Neural cell (in vitro differentiated cells): Measurements from ENCODE around the gene NCKAP5. TPM values are rescaled to one million over a fixed set of nuclear protein-coding genes. Genes with fewer than 3 reads are reported as not detected.

ENCODE experiments used
- H2AFZ ChIP-seq: fragments of 200-600, 300-800 bp; sonication (generic), shearing (Covaris generic); 2 replicates; pipeline ENCODE4 v1.6.0; 2014; ENCODE audit warnings: low read depth, mild to moderate bottlenecking, antibody characterized with exemption, low read length, moderate library complexity
- H3F3A ChIP-seq: fragments of 200-600 bp; shearing (Covaris generic); 2 replicates; pipeline ENCODE4 v1.6.1; 2016; ENCODE audit warnings: mild to moderate bottlenecking, moderate library complexity, mixed read lengths, antibody characterized with exemption, low read length; ENCODE audit not compliant: insufficient read depth, poor library complexity, severe bottlenecking
- H3K27ac ChIP-seq: fragments of 200-600, 300-800 bp; sonication (generic), shearing (Covaris generic); 2 replicates; pipeline ENCODE4 v1.5.1; 2014; ENCODE audit warnings: mild to moderate bottlenecking, low read length, moderate library complexity
- H3K27me3 ChIP-seq: fragments of 300-800, 200-600 bp; sonication (generic), shearing (Covaris generic); 2 replicates; pipeline ENCODE4 v1.6.0; 2014; ENCODE audit warnings: mild to moderate bottlenecking, low read depth, low read length, moderate library complexity; ENCODE audit not compliant: insufficient read depth
- H3K36me3 ChIP-seq: fragments of 300-800, 200-600 bp; sonication (generic), shearing (Covaris generic); 2 replicates; pipeline ENCODE4 v1.5.1; 2014; ENCODE audit warnings: mild to moderate bottlenecking, antibody characterized with exemption, low read length, moderate library complexity; ENCODE audit not compliant: insufficient read depth
- H3K4me2 ChIP-seq: fragments of 300-800, 200-600 bp; sonication (generic), shearing (Covaris generic); 2 replicates; pipeline ENCODE4 v1.6.0; 2014; ENCODE audit warnings: mild to moderate bottlenecking, low read length
- H3K4me3 ChIP-seq: fragments of 300-800, 200-600 bp; sonication (generic), shearing (Covaris generic); 2 replicates; pipeline ENCODE4 v1.5.1; 2014; ENCODE audit warnings: mild to moderate bottlenecking, low read length, moderate library complexity
- H3K79me2 ChIP-seq: fragments of 200-600 bp; shearing (Covaris generic); replicated peaks from 2 replicates; pipeline ENCODE4 v1.6.0; 2014; ENCODE audit warnings: mild to moderate bottlenecking, low read length, moderate library complexity; ENCODE audit not compliant: insufficient read depth
- H3K9ac ChIP-seq: fragments of 300-800, 200-600 bp; sonication (generic), shearing (Covaris generic); 2 replicates; pipeline ENCODE4 v1.6.1; 2016; ENCODE audit warnings: mild to moderate bottlenecking, low read length, mixed read lengths
- H3K9me2 ChIP-seq: fragments of 200-600 bp; shearing (Covaris generic); 2 replicates; pipeline ENCODE4 v1.6.1; 2016; ENCODE audit warnings: mild to moderate bottlenecking, low read length, mixed read lengths; ENCODE audit not compliant: insufficient read depth
- H3K9me3 ChIP-seq: fragments of 200-600, 300-800 bp; sonication (generic), shearing (Covaris generic); 2 replicates; pipeline ENCODE4 v1.6.1; 2016; ENCODE audit warnings: mild to moderate bottlenecking, mixed run types, low read length, moderate library complexity, mixed read lengths
- H4K20me1 ChIP-seq: fragments of 200-600 bp; shearing (Covaris generic); 2 replicates; pipeline ENCODE4 v1.6.1; 2016; ENCODE audit warnings: mild to moderate bottlenecking, mixed run types; ENCODE audit not compliant: insufficient read depth
- EP300 ChIP-seq: fragments of 450-650 bp; conservative IDR thresholded peaks from 2 replicates; pipeline ENCODE4 v1.6.1; 2014; ENCODE audit warnings: antibody characterized with exemption, mild to moderate bottlenecking, moderate library complexity; ENCODE audit not compliant: poor library complexity, severe bottlenecking
- EZH2 ChIP-seq: fragments of 200-600, 300-800 bp; shearing (Covaris generic), sonication (generic); IDR thresholded peaks from 2 replicates; pipeline ENCODE4 v1.6.1; 2014; ENCODE audit warnings: antibody characterized with exemption, low read length, borderline replicate concordance, mild to moderate bottlenecking; ENCODE audit not compliant: insufficient read depth, poor library complexity, severe bottlenecking
- MXI1 ChIP-seq: fragments of 450-650 bp; conservative IDR thresholded peaks from 2 replicates; pipeline ENCODE4 v1.6.1; 2014; ENCODE audit warnings: antibody characterized with exemption, mild to moderate bottlenecking; ENCODE audit not compliant: poor library complexity, severe bottlenecking
- POLR2AphosphoS5 ChIP-seq: IDR thresholded peaks from 2 replicates; pipeline ENCODE4 v1.6.1; 2012
- RAD21 ChIP-seq: fragments of 450-650 bp; conservative IDR thresholded peaks from 2 replicates; pipeline ENCODE4 v1.6.1; 2014; ENCODE audit warnings: antibody characterized with exemption, mild to moderate bottlenecking, moderate library complexity
- REST ChIP-seq: IDR thresholded peaks from 2 replicates; pipeline ENCODE4 v1.6.1; 2012; ENCODE audit warnings: borderline replicate concordance
- SMC3 ChIP-seq: fragments of 450-650 bp; conservative IDR thresholded peaks from 2 replicates; pipeline ENCODE4 v1.6.1; 2014; ENCODE audit warnings: antibody characterized with exemption, mild to moderate bottlenecking, moderate library complexity; ENCODE audit not compliant: poor library complexity
- TAF1 ChIP-seq: IDR thresholded peaks from 2 replicates; pipeline ENCODE4 v1.6.1; 2012; ENCODE audit warnings: low read depth
- polyA plus RNA-seq: library from polyadenylated mRNA; depleted of rRNA; stranded (reverse); fragments of >200 nt; gene quantifications from 2 replicates; pipeline ENCODE4 v1.2.3, GENCODE V29; 2014
- TF ChIP-seq, protein P1 (sequence below): fragments of 450-650 bp; IDR thresholded peaks from 2 replicates; pipeline ENCODE4 v1.5.1; 2014; ENCODE audit warnings: antibody characterized with exemption, mild to moderate bottlenecking, moderate library complexity; ENCODE audit not compliant: poor library complexity, severe bottlenecking

The NCKAP5 gene
- polyA plus RNA-seq, 1 donor from 2014 or later, result 2.4 TPM

DNA sequence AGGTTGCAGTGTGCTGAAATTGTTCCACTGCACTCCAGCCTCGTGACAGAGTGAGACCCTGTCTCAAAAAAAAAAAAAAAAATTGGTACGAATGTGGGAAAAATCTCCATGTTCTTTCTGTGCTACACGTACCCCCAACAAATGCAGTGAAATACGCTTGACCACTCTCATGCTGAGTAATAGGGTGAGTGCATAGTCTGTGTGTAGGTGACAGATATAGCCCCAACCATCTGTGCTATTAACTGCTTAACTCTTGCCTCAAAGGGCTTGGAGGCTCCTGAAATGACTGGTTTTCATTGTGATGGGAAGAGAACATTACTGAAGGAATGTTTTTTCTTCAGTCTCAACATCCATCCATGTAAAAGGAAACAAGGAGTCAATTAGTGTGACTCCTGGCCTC is 913.9 kb downstream of the NCKAP5 start:
- H3K27me3 ChIP-seq, result no peaks in the 10 kb centered on the region
- H3K9me3 ChIP-seq, result no peaks in the 10 kb centered on the region
- no peak overlapping the region for H3K4me2 ChIP-seq
- no peaks in the 10 kb centered on the region for H4K20me1 ChIP-seq
- no peak overlapping the region for H3K4me3 ChIP-seq
- H3K9me2 ChIP-seq, result no peaks in the 10 kb centered on the region
- TF ChIP-seq TAF1 (no peak), POLR2AphosphoS5 (no peak), REST (no peak), EZH2 (no peak)
- TF ChIP-seq, protein P1, sequence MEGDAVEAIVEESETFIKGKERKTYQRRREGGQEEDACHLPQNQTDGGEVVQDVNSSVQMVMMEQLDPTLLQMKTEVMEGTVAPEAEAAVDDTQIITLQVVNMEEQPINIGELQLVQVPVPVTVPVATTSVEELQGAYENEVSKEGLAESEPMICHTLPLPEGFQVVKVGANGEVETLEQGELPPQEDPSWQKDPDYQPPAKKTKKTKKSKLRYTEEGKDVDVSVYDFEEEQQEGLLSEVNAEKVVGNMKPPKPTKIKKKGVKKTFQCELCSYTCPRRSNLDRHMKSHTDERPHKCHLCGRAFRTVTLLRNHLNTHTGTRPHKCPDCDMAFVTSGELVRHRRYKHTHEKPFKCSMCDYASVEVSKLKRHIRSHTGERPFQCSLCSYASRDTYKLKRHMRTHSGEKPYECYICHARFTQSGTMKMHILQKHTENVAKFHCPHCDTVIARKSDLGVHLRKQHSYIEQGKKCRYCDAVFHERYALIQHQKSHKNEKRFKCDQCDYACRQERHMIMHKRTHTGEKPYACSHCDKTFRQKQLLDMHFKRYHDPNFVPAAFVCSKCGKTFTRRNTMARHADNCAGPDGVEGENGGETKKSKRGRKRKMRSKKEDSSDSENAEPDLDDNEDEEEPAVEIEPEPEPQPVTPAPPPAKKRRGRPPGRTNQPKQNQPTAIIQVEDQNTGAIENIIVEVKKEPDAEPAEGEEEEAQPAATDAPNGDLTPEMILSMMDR, result no peak
- no peak overlapping the region for H3K27ac ChIP-seq
- peaks cover 10% of the 10 kb centered on the region for H3K36me3 ChIP-seq
- H2AFZ ChIP-seq, result no peak overlapping the region
- H3K79me2 ChIP-seq, result no peaks in the 10 kb centered on the region
- H3F3A ChIP-seq, result peaks cover 3% of the 10 kb centered on the region
- no peak overlapping the region for H3K9ac ChIP-seq

DNA sequence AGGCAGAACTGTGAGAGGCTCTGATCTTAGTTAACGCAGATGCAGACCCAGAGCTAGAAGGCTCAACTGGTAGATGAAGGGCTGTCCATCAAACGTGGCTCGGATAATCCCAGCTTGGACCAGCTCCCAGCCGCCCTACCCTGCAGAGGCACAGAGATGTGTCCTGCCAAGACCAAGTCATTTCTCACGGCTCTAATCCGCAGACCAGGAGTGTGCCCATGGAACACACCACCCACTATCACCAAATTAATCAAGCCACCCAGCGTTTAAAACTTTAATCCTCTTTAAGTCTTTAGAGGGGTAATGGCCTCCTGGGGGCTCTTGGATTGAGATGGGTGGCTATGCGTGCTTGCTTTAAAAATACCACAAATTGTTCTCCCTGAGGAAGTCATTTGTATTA is 915.8 kb downstream of the NCKAP5 start:
- Histone ChIP-seq H4K20me1 (no peaks in the 10 kb centered on the region), H2AFZ (no peak overlapping the region), H3F3A (peaks cover 3% of the 10 kb centered on the region), H3K4me2 (no peak overlapping the region), H3K27me3 (no peaks in the 10 kb centered on the region), H3K4me3 (no peak overlapping the region), H3K9me3 (no peaks in the 10 kb centered on the region), H3K36me3 (no peaks in the 10 kb centered on the region), H3K27ac (no peak overlapping the region), H3K9ac (no peak overlapping the region), H3K79me2 (no peaks in the 10 kb centered on the region), H3K9me2 (no peaks in the 10 kb centered on the region)
- TF ChIP-seq RAD21, result no peak
- TF ChIP-seq MXI1, result no peak
- TF ChIP-seq EZH2, result no peak
- no peak for TF ChIP-seq REST
- no peak for TF ChIP-seq SMC3
- no peak for TF ChIP-seq TAF1
- TF ChIP-seq, protein P1, result no peak
- no peak for TF ChIP-seq EP300
- no peak for TF ChIP-seq POLR2AphosphoS5
